ENCODE results near the gene ZDBF2.

Gene ZDBF2

DNA sequence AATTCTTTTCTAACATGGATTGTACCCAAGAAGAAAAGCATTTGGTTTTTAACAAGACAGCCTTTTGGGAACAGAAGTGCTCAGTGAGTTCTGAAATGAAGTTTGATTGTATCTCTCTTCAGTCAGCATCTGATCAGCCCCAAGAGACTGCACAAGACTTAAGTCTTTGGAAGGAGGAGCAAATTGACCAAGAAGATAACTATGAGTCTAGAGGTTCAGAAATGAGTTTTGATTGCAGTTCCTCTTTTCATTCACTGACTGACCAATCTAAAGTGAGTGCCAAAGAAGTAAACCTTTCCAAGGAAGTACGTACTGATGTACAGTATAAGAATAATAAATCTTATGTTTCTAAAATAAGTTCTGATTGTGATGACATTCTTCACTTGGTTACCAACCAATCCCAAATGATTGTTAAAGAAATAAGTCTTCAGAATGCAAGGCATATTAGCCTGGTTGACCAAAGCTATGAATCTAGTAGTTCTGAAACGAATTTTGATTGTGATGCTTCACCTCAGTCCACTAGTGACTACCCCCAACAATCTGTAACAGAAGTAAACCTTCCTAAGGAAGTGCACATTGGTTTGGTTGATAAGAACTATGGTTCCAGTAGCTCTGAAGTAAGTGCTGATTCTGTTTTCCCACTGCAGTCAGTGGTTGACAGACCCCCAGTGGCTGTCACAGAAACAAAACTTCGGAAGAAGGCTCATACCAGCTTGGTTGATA lies 31.2 kb downstream of the ZDBF2 start:
- H3K9me2 ChIP-seq (replicated peaks; ENCODE audit: control insufficient read depth, low read length) = no peaks in the 10 kb centered on the region
- no peak overlapping the region for H3K27ac ChIP-seq (ENCODE audit: low read depth, low read length)
- no peaks in the 10 kb centered on the region for H3K4me1 ChIP-seq (ENCODE audit: control insufficient read depth, low read length)
- H3K4me3 ChIP-seq (ENCODE audit: low read length) = no peak overlapping the region
- TF ChIP-seq, protein P1, sequence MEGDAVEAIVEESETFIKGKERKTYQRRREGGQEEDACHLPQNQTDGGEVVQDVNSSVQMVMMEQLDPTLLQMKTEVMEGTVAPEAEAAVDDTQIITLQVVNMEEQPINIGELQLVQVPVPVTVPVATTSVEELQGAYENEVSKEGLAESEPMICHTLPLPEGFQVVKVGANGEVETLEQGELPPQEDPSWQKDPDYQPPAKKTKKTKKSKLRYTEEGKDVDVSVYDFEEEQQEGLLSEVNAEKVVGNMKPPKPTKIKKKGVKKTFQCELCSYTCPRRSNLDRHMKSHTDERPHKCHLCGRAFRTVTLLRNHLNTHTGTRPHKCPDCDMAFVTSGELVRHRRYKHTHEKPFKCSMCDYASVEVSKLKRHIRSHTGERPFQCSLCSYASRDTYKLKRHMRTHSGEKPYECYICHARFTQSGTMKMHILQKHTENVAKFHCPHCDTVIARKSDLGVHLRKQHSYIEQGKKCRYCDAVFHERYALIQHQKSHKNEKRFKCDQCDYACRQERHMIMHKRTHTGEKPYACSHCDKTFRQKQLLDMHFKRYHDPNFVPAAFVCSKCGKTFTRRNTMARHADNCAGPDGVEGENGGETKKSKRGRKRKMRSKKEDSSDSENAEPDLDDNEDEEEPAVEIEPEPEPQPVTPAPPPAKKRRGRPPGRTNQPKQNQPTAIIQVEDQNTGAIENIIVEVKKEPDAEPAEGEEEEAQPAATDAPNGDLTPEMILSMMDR (IDR thresholded peaks at IDR 0.05; ENCODE audit: low read depth, low read length, poor library complexity, severe bottlenecking) = no peak
- TF ChIP-seq EZH2phosphoT487 (IDR thresholded peaks at IDR 0.05; ENCODE audit: borderline replicate concordance, low read length) = no peak
- H3F3A ChIP-seq (ENCODE audit: control insufficient read depth, insufficient read depth) = no peaks in the 10 kb centered on the region
- no peak overlapping the region for H3K4me2 ChIP-seq (ENCODE audit: low read length)
- H3K36me3 ChIP-seq (ENCODE audit: control insufficient read depth, low read length) = no peaks in the 10 kb centered on the region
- no peaks in the 10 kb centered on the region for H3K27me3 ChIP-seq (ENCODE audit: control insufficient read depth, low read length)
- no peaks in the 10 kb centered on the region for H4K20me1 ChIP-seq (ENCODE audit: control insufficient read depth, insufficient read depth, low read depth, low read length)
- H3K9me3 ChIP-seq (ENCODE audit: control insufficient read depth, insufficient read depth, low read length) = no peaks in the 10 kb centered on the region
- H3K79me2 ChIP-seq (ENCODE audit: control insufficient read depth, low read length) = no peaks in the 10 kb centered on the region

- Histone ChIP-seq H3K79me2 (ENCODE audit: control insufficient read depth, low read length) (no peaks in the 10 kb centered on the region), H3K9me3 (ENCODE audit: control insufficient read depth, insufficient read depth, low read length) (no peaks in the 10 kb centered on the region), H3K4me2 (ENCODE audit: low read length) (no peak overlapping the region), H3K36me3 (ENCODE audit: control insufficient read depth, low read length) (no peaks in the 10 kb centered on the region), H3K27ac (ENCODE audit: low read depth, low read length) (no peak overlapping the region), H3F3A (ENCODE audit: control insufficient read depth, insufficient read depth) (no peaks in the 10 kb centered on the region), H3K4me3 (ENCODE audit: low read length) (no peak overlapping the region), H3K9me2 (replicated peaks; ENCODE audit: control insufficient read depth, low read length) (no peaks in the 10 kb centered on the region), H3K4me1 (ENCODE audit: control insufficient read depth, low read length) (no peaks in the 10 kb centered on the region), H3K27me3 (ENCODE audit: control insufficient read depth, low read length) (no peaks in the 10 kb centered on the region), H4K20me1 (ENCODE audit: control insufficient read depth, insufficient read depth, low read depth, low read length) (no peaks in the 10 kb centered on the region)
- no peak for TF ChIP-seq EZH2phosphoT487 (IDR thresholded peaks at IDR 0.05; ENCODE audit: borderline replicate concordance, low read length)
- TF ChIP-seq, protein P1 (IDR thresholded peaks at IDR 0.05; ENCODE audit: low read depth, low read length, poor library complexity, severe bottlenecking) = no peak
Observed at GRCh38 chr2:206311026-206311425, 36.6 kb downstream of the ZDBF2 start.

DNA sequence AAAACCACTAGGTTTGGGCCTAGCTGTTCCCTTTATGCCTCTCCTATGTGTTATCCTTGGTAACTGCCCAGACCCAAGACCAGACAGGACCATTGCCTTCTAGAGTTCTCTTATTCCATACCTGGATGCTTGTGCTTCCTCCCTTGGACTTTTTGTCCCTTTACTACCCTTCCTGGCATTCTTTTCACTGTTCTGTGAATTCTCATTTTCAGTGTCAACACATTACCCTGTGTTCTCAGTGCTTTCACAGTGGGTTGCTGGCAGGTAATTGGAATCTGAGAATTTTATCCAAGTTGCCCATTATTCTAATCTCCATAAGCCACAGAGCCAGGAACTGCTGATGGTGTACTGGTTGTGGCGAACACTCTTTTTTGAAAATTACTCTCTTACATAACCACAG lies 41.7 kb downstream of the ZDBF2 start:
- no peaks in the 10 kb centered on the region for H3F3A ChIP-seq (ENCODE audit: control insufficient read depth, insufficient read depth)
- H3K9me3 ChIP-seq (ENCODE audit: control insufficient read depth, insufficient read depth, low read length) = no peaks in the 10 kb centered on the region
- no peaks in the 10 kb centered on the region for H3K27me3 ChIP-seq (ENCODE audit: control insufficient read depth, low read length)
- no peaks in the 10 kb centered on the region for H3K36me3 ChIP-seq (ENCODE audit: control insufficient read depth, low read length)
- no peaks in the 10 kb centered on the region for H3K4me1 ChIP-seq (ENCODE audit: control insufficient read depth, low read length)
- no peaks in the 10 kb centered on the region for H3K79me2 ChIP-seq (ENCODE audit: control insufficient read depth, low read length)
- no peak overlapping the region for H3K27ac ChIP-seq (ENCODE audit: low read depth, low read length)
- H3K9me2 ChIP-seq (replicated peaks; ENCODE audit: control insufficient read depth, low read length) = no peaks in the 10 kb centered on the region
- H3K4me2 ChIP-seq (ENCODE audit: low read length) = no peak overlapping the region
- no peak overlapping the region for H3K4me3 ChIP-seq (ENCODE audit: low read length)
- no peak for TF ChIP-seq EZH2phosphoT487 (IDR thresholded peaks at IDR 0.05; ENCODE audit: borderline replicate concordance, low read length)
- TF ChIP-seq, protein P1 (IDR thresholded peaks at IDR 0.05; ENCODE audit: low read depth, low read length, poor library complexity, severe bottlenecking) = no peak
- no peaks in the 10 kb centered on the region for H4K20me1 ChIP-seq (ENCODE audit: control insufficient read depth, insufficient read depth, low read depth, low read length)

Data from DOHH2 (cell line).